ENCODE measurements around the gene CNNM2. TPM values are rescaled to one million over a fixed set of nuclear protein-coding genes. Genes with fewer than 3 reads are reported as not detected.

CNNM2 gene
- total RNA-seq, 1 experiment from 2014 or later, result 23.1 TPM

DNA sequence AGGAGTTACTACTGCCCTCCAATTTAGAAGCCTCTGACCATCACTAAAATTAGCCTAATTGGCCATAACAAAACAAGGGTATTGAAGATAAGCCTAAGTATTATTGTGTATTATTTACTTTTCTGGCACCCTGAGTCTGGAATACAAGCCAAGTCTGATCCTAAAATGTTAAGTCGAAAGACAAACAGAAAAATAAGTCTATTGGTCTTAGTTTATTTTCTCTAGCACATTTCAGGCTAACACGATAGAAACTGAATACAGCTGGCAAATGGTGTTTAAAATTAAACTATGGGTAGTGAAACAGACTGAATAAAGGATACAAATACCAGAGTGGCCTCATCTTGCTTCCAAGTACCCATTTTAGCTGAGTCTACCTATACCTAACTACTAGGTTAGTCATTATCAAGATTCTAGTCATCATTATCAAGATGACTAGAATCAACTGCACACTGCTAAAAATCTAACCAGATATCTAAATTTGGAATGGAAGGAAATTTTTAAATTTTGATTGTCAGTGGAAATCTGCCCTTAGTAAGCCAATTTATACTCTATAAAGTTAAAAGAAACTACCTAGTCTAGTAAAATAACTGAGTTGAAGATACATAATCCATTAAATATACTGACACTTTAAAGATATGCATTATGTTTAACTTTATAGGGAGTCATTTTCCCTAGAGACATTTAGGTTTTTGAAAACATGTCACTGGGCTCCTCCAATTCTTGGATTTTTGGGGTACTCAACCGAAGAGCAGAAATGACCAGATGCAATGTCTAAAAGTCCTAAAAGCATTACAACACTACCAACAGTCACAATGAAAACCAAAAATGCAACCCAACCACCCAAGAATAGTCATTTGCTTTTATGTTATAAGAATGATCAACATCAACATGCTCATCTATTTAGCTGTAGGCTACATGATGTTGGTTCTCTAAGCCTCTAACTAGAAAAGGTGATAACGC lies 194.1 kb downstream of the CNNM2 start:
- Histone ChIP-seq H3K9me2 (ENCODE audit: insufficient read depth) (no peaks in the 10 kb centered on the region), H3K4me1 (ENCODE audit: control insufficient read depth in 1 of 2, insufficient read depth in 2 of 2, low read length in 2 of 2) (peaks cover 6 to 9% of the 10 kb centered on the region in 2 experiments; a peak in 3 of 4 replicates), H3K4me2 (ENCODE audit: low read length) (no peak overlapping the region), H3K36me3 (ENCODE audit: control insufficient read depth in 1 of 2, insufficient read depth in 2 of 2, low read length in 2 of 2) (no peaks in the 10 kb centered on the region), H3K79me2 (ENCODE audit: insufficient read depth, low read length) (peaks cover 41% of the 10 kb centered on the region), H3K4me3 (replicated peaks in 1 of 2; ENCODE audit: low read depth in 1 of 2, low read length in 2 of 2) (no peak overlapping the region), H3K9me3 (ENCODE audit: control insufficient read depth in 1 of 2, insufficient read depth in 1 of 2, low read depth in 1 of 2, low read length in 2 of 2) (no peaks in the 10 kb centered on the region), H2AFZ (ENCODE audit: low read depth, low read length, poor library complexity, severe bottlenecking) (no peak overlapping the region), H4K20me1 (ENCODE audit: insufficient read depth) (no peaks in the 10 kb centered on the region), H3K27ac (ENCODE audit: low read depth, low read length) (no peak overlapping the region), H3K27me3 (ENCODE audit: insufficient read depth, low read length) (no peaks in the 10 kb centered on the region), H3K9ac (ENCODE audit: low read length) (no peak overlapping the region)
- intact Hi-C loops (cut with micrococcal nuclease), result no loop called here
- CTCF ChIA-PET, result no interaction called here
- DNase-seq (ENCODE audit: low read depth, low spot score) (no peak), ATAC-seq (no peak)
- RAD21 ChIA-PET (ENCODE audit: low non-redundant PET in 1 of 2, low total read pairs in 2 of 2, uncharacterized antibody in 2 of 2, unreplicated experiment in 2 of 2), result no interaction called here
- BruUV-seq (replicated peaks), result no TSS peak
- TF ChIP-seq ZFX (IDR thresholded peaks at IDR 0.05) (no peak), SIN3A (IDR thresholded peaks at IDR 0.05; ENCODE audit: low read depth) (no peak), TCF7L2 (IDR thresholded peaks at IDR 0.05; ENCODE audit: borderline replicate concordance, extremely low read depth, insufficient read depth, insufficient read length) (no peak), ELF1 (IDR thresholded peaks at IDR 0.05; ENCODE audit: borderline replicate concordance, low read depth) (no peak), EZH2 (IDR thresholded peaks at IDR 0.05) (no peak), CBX3 (IDR thresholded peaks at IDR 0.05; ENCODE audit: low read depth) (no peak), YY1 (IDR thresholded peaks at IDR 0.05; ENCODE audit: extremely low read depth, insufficient replicate concordance, low read depth, low read length) (no peak), FOSL1 (IDR thresholded peaks at IDR 0.05; ENCODE audit: low read depth) (no peak), EZH2phosphoT487 (IDR thresholded peaks at IDR 0.05; ENCODE audit: borderline replicate concordance) (no peak), POLR2A (IDR thresholded peaks at IDR 0.05; ENCODE audit: borderline replicate concordance, extremely low read depth, insufficient read depth, insufficient read length) (no peak)
- TF ChIP-seq, protein P1, sequence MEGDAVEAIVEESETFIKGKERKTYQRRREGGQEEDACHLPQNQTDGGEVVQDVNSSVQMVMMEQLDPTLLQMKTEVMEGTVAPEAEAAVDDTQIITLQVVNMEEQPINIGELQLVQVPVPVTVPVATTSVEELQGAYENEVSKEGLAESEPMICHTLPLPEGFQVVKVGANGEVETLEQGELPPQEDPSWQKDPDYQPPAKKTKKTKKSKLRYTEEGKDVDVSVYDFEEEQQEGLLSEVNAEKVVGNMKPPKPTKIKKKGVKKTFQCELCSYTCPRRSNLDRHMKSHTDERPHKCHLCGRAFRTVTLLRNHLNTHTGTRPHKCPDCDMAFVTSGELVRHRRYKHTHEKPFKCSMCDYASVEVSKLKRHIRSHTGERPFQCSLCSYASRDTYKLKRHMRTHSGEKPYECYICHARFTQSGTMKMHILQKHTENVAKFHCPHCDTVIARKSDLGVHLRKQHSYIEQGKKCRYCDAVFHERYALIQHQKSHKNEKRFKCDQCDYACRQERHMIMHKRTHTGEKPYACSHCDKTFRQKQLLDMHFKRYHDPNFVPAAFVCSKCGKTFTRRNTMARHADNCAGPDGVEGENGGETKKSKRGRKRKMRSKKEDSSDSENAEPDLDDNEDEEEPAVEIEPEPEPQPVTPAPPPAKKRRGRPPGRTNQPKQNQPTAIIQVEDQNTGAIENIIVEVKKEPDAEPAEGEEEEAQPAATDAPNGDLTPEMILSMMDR (IDR thresholded peaks at IDR 0.05 in 2 of 3, conservative IDR thresholded peaks at IDR 0.05 in 1 of 3; ENCODE audit: borderline replicate concordance in 1 of 3, insufficient read depth in 1 of 3, low read depth in 2 of 3, low read length in 2 of 3), result no peak
- TF ChIP-seq, protein P2, sequence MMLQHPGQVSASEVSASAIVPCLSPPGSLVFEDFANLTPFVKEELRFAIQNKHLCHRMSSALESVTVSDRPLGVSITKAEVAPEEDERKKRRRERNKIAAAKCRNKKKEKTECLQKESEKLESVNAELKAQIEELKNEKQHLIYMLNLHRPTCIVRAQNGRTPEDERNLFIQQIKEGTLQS (IDR thresholded peaks at IDR 0.05), result no peak
- TF ChIP-seq, protein P3, sequence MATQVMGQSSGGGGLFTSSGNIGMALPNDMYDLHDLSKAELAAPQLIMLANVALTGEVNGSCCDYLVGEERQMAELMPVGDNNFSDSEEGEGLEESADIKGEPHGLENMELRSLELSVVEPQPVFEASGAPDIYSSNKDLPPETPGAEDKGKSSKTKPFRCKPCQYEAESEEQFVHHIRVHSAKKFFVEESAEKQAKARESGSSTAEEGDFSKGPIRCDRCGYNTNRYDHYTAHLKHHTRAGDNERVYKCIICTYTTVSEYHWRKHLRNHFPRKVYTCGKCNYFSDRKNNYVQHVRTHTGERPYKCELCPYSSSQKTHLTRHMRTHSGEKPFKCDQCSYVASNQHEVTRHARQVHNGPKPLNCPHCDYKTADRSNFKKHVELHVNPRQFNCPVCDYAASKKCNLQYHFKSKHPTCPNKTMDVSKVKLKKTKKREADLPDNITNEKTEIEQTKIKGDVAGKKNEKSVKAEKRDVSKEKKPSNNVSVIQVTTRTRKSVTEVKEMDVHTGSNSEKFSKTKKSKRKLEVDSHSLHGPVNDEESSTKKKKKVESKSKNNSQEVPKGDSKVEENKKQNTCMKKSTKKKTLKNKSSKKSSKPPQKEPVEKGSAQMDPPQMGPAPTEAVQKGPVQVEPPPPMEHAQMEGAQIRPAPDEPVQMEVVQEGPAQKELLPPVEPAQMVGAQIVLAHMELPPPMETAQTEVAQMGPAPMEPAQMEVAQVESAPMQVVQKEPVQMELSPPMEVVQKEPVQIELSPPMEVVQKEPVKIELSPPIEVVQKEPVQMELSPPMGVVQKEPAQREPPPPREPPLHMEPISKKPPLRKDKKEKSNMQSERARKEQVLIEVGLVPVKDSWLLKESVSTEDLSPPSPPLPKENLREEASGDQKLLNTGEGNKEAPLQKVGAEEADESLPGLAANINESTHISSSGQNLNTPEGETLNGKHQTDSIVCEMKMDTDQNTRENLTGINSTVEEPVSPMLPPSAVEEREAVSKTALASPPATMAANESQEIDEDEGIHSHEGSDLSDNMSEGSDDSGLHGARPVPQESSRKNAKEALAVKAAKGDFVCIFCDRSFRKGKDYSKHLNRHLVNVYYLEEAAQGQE (IDR thresholded peaks at IDR 0.05; ENCODE audit: low read depth), result no peak
- TF ChIP-seq, protein P4, sequence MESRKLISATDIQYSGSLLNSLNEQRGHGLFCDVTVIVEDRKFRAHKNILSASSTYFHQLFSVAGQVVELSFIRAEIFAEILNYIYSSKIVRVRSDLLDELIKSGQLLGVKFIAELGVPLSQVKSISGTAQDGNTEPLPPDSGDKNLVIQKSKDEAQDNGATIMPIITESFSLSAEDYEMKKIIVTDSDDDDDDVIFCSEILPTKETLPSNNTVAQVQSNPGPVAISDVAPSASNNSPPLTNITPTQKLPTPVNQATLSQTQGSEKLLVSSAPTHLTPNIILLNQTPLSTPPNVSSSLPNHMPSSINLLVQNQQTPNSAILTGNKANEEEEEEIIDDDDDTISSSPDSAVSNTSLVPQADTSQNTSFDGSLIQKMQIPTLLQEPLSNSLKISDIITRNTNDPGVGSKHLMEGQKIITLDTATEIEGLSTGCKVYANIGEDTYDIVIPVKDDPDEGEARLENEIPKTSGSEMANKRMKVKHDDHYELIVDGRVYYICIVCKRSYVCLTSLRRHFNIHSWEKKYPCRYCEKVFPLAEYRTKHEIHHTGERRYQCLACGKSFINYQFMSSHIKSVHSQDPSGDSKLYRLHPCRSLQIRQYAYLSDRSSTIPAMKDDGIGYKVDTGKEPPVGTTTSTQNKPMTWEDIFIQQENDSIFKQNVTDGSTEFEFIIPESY (IDR thresholded peaks at IDR 0.05; ENCODE audit: extremely low read depth, insufficient replicate concordance, low read length), result no peak
- TF ChIP-seq, protein P5, sequence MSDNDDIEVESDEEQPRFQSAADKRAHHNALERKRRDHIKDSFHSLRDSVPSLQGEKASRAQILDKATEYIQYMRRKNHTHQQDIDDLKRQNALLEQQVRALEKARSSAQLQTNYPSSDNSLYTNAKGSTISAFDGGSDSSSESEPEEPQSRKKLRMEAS (IDR thresholded peaks at IDR 0.05), result no peak
- POLR2A ChIA-PET, result no interaction called here
